Activated naive CD8-positive, alpha-beta T cell treated with anti-CD3 and anti-CD28 coated beads, Interleukin-2, amount 50 U/mL, for 24 hours (primary cell): ENCODE measurements around the gene AKT2.

Source experiments
- ATAC-seq: fragments of 150-1000 bp; cut with Tn5 transposase; one replicate; pipeline ENCODE4 v1.10.0; 2021
- DNase-seq: peaks from one replicate; pipeline ENCODE4 v3.0.0; 2021
- H3K27ac Mint-ChIP-seq: one replicate; pipeline ENCODE4 v1.8.0; 2021; ENCODE audit warnings: mild to moderate bottlenecking, mixed read lengths
- H3K27me3 Mint-ChIP-seq: one replicate; pipeline ENCODE4 v1.8.0; 2021; ENCODE audit warnings: mixed read lengths
- H3K36me3 Mint-ChIP-seq: one replicate; pipeline ENCODE4 v1.8.0; 2021; ENCODE audit warnings: low read depth, mixed read lengths
- H3K4me1 Mint-ChIP-seq: one replicate; pipeline ENCODE4 v1.8.0; 2021; ENCODE audit warnings: mixed read lengths
- H3K4me3 Mint-ChIP-seq: one replicate; pipeline ENCODE4 v1.8.0; 2021; ENCODE audit warnings: mild to moderate bottlenecking, moderate library complexity, mixed read lengths
- H3K9me3 Mint-ChIP-seq: one replicate; pipeline ENCODE4 v1.8.0; 2021; ENCODE audit warnings: mixed read lengths

The AKT2 gene

DNA sequence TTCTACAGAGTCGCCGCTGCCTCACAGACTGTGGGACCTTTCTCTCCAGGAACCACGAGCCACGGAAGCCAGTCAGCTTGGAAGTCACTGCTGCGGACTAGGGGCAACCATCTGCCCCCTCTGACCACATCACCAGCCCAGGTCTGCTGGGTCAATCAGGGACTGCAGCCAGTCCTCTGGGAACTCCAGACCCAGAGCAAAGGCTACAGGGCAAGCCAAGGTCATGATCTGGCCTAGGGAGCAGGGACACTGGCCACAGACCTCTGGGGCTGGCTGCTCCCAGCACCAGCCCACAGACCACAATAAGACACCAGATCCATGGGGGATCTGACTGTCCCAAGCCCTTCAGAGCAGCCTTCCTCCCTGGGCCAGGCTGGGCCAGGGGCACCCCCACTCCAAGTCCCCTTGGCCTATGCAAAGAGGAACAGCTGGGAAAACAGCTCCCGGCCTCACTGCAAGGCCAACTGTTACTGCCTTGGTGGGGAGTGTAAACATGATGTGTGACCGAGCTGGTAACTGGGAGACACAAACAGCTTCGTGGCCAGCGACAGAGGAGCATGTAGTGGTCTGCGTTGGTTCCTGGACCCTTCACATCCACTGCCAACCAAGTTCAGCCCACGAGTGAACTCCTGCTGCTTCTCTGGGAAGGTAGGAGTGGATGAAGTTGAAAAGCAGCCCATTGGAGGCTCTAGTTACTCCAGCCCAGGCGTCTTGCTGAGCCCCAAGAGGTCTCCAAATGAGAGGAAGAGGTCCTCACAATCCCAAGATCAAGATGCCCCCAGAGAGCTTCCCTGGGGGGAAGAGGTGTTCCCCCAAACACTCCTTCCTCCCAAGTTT, 1.5 kb downstream of the AKT2 start:
- Mint-ChIP-seq H3K27me3 (peaks cover 2% of the 10 kb centered on the region), H3K27ac (peak overlapping the region; percentile 96), H3K9me3 (no peaks in the 10 kb centered on the region), H3K4me3 (peak overlapping the region; percentile 97), H3K36me3 (peaks cover 9% of the 10 kb centered on the region), H3K4me1 (peaks cover 63% of the 10 kb centered on the region)
- DNase-seq, result peak; percentile 9
- no peak for ATAC-seq

DNA sequence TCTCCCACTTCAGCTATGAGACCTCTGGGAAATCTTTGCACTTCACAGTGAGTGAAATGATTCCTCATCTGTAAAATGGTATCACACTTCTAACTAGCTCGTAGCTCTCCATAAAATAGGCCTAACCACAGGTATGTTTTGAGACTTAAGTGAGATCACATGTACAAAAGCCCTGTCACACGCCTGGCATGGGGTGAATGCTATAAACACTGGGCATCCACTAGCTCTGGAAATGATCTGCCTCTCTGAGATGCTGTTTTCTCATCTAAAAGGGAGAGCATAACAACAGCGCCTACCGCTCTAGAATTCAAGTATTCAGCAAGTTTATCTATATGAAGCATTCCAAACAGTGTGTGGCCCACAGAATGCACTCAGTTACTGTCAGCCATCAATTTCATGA, 2.2 kb downstream of the AKT2 start:
- H3K27ac Mint-ChIP-seq, result peak overlapping the region; percentile 96
- peak overlapping the region; percentile 97 for H3K4me3 Mint-ChIP-seq
- peaks cover 69% of the 10 kb centered on the region for H3K4me1 Mint-ChIP-seq
- ATAC-seq (no peak), DNase-seq (no peak)
- H3K36me3 Mint-ChIP-seq, result peaks cover 9% of the 10 kb centered on the region
- H3K9me3 Mint-ChIP-seq, result no peaks in the 10 kb centered on the region
- H3K27me3 Mint-ChIP-seq, result peaks cover 2% of the 10 kb centered on the region

DNA sequence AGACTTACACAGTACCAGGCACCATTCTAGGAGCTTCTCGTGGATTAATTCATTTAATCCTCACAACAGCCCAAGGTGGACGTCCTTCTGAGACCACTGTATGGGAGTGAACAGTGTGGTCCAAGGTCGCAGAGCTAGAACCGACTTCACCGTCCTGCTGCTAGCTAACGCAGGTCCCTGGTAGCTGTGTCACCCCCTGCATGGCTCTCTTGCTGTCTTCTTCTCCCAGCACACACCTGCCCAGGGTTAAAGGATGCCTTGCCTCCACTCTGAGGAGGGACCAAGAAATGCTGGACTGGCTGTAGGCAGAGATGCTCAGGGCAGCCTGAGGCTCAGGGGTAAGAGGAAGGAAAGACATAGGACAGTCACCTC, 3.0 kb downstream of the AKT2 start:
- Mint-ChIP-seq H3K27ac (no peak overlapping the region), H3K4me1 (peaks cover 76% of the 10 kb centered on the region), H3K27me3 (peaks cover 2% of the 10 kb centered on the region), H3K4me3 (no peak overlapping the region), H3K9me3 (no peaks in the 10 kb centered on the region), H3K36me3 (peaks cover 10% of the 10 kb centered on the region)
- ATAC-seq (no peak), DNase-seq (no peak)

DNA sequence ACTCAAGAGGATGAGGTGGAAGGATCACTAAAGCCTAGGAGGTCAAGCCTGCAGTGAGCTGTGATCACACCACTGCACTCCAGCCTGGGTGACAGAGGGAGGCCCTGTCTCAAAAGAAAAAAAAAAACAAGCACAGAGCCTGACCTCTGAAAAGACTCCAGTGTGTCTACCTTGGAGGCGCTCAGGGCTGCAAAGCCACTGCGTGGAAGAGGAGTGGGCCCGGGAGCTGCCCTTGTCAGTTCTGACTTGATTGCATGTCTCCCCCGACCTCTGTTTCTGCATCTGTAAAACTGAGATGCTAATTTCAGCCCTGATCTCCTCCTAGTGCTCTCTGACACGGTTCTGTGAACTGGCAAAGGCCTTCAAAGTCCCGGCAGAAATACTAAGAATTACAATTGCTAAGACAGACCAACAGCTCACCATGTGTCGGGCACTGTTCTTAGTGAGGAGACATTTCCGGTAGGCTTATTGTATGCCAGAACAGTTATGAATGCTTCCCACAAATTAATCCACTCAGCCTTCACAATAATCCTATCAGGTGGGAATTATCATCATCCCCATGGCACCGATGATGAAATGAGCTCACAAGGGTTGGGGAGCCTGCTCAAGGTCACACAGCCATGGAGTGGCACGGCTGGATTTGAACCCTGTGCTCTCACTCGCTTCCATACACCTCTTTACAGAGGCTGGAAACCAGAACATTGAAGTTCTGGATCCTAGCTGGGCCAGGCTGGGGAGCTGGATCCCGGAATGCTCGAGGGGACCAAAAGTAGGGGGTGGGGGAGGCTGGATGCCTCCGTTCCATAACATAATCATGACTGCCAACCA, 3.5 kb downstream of the AKT2 start:
- H3K27me3 Mint-ChIP-seq, result peaks cover 2% of the 10 kb centered on the region
- H3K9me3 Mint-ChIP-seq, result no peaks in the 10 kb centered on the region
- ATAC-seq (no peak), DNase-seq (no peak)
- H3K4me1 Mint-ChIP-seq, result peaks cover 76% of the 10 kb centered on the region
- H3K4me3 Mint-ChIP-seq, result no peak overlapping the region
- peaks cover 10% of the 10 kb centered on the region for H3K36me3 Mint-ChIP-seq
- H3K27ac Mint-ChIP-seq, result no peak overlapping the region

DNA sequence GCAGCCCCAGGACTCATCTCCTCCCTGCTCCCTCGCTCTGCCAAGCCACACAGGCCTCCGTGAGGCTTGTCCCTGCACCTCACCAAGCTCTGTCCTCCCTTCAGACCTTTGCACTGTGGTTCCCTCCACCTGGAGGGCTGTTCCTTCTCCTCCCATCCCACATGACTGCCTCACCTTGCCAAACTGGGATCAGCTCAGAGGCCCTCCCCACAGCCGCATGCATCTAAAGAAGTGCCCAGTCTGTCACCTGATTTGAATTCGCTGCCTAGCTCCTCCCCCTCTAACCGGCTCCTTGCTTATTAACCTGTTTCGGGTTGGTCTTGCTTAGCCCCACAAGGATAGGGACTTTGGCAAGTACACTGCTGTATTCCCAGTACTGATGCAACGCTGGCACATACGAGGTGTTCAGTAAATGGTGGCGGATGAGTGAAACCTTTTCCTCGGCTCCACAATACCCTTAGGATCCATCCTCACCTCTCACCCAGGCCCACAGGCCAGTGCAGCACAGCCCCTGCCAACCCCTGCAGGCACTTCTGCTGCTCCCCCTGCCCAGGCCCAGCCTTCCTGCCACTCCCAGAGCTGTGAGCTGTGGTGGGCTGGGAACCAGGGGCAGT, 4.4 kb downstream of the AKT2 start:
- Mint-ChIP-seq H3K4me1 (peaks cover 77% of the 10 kb centered on the region), H3K27ac (peak overlapping the region; percentile 78), H3K9me3 (no peaks in the 10 kb centered on the region), H3K4me3 (peak overlapping the region; percentile 26), H3K36me3 (peaks cover 10% of the 10 kb centered on the region), H3K27me3 (peaks cover 2% of the 10 kb centered on the region)
- DNase-seq (no peak), ATAC-seq (no peak)

DNA sequence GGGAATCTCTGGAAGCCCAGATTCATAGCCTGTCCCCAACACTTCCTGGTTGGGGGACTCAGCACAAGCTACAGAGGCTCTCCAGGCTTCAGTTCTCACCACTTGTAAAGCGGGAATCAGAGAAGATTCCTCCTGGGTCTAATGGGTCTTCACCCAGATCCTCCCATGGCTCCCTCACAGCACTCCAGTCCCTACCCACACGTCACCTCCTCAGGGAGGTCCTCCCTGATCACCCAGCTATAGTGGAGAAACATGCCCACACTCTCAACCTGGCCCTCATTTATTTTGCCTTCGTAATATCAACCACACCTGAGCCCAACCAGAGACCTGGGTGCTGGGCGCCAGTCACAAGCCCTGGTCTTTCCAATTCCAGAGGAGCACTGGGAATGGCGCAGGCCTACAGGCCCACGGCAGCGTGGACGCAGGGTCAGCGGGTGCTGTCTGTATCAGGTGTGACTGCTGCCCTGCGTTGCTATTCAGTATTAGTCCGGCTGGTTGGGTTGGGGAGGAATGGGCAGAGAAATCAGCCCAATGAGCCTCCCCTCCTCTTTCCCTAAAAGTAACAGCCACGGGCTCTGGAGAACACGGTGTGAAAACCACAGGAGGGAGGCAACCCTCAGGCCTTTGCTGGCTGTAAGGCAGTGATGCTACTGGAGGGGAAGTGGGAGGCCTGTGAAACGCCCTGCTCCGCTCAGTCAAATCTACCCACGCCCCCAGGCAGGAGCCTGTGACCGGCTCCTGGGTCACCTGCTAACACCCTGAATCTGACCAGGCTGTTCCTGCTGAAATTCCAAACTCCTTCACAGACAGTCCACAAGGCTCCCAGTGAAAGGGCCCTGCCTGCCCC, 5.2 kb downstream of the AKT2 start:
- Mint-ChIP-seq H3K36me3 (peaks cover 6% of the 10 kb centered on the region), H3K9me3 (no peaks in the 10 kb centered on the region), H3K4me3 (no peak overlapping the region), H3K27me3 (no peaks in the 10 kb centered on the region), H3K27ac (peak overlapping the region; percentile 78), H3K4me1 (peaks cover 77% of the 10 kb centered on the region)
- DNase-seq, result peak; percentile 16
- no peak for ATAC-seq

DNA sequence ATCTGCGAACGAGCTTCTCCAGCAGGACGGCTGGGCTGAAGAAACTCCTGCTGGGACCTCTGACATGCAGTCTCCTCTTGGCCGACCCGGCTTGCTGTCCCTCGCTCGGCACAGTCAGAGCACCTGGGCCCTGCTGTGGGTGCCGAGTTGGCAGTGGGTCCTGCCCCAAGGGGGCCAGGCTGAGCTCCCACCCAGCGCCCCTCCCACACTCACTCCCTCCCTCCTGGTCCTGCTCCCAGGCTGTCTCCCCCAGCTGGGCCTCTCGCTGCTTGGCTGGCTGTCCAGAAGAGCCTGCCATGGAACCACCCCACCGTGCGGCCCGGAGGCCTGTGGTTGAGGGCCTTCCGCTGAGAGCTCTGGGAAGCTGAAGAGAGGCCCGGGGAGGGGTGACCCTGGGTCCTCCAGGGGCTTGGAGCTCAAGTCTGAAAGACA, 6.0 kb downstream of the AKT2 start:
- DNase-seq (no peak), ATAC-seq (no peak)
- H3K27me3 Mint-ChIP-seq, result no peaks in the 10 kb centered on the region
- H3K4me1 Mint-ChIP-seq, result peaks cover 81% of the 10 kb centered on the region
- no peak overlapping the region for H3K27ac Mint-ChIP-seq
- H3K36me3 Mint-ChIP-seq, result peaks cover 6% of the 10 kb centered on the region
- H3K9me3 Mint-ChIP-seq, result no peaks in the 10 kb centered on the region
- no peak overlapping the region for H3K4me3 Mint-ChIP-seq

DNA sequence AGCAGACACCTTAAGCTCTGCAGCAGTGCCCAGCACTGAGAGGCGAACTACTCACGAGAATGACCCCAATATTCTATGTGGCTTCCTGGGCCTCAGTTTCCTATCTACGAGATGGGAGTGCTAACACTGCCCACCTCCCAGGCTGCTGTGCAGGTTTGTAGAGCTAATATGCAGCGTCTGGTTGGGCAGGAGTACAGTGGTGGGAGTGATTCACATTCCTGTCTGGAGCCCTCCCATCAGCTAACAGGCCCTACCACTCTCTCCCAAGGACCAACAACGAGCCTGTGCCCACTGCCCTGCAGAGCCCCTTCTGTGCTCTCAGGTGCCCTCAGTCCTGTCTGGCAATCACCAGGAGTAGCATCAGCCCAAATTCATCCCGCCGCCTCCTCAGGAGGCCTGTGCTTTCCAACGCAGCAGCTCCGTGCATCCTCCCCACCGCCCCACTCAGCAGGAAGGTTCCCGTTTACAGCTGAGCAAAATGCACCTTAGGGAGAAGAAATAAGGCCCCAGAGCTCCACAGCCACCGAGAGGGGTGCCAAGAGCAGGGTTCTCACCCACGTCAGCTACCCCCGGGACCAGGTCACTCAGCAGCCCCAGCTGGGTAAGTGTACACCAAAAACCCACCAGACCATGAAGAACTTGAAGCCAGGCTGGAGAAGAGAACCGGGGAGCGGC, 6.6 kb downstream of the AKT2 start:
- no peaks in the 10 kb centered on the region for H3K9me3 Mint-ChIP-seq
- H3K4me1 Mint-ChIP-seq, result peaks cover 81% of the 10 kb centered on the region
- no peaks in the 10 kb centered on the region for H3K27me3 Mint-ChIP-seq
- no peak overlapping the region for H3K4me3 Mint-ChIP-seq
- no peak for DNase-seq
- H3K27ac Mint-ChIP-seq, result no peak overlapping the region
- ATAC-seq, result no peak
- H3K36me3 Mint-ChIP-seq, result peaks cover 11% of the 10 kb centered on the region

DNA sequence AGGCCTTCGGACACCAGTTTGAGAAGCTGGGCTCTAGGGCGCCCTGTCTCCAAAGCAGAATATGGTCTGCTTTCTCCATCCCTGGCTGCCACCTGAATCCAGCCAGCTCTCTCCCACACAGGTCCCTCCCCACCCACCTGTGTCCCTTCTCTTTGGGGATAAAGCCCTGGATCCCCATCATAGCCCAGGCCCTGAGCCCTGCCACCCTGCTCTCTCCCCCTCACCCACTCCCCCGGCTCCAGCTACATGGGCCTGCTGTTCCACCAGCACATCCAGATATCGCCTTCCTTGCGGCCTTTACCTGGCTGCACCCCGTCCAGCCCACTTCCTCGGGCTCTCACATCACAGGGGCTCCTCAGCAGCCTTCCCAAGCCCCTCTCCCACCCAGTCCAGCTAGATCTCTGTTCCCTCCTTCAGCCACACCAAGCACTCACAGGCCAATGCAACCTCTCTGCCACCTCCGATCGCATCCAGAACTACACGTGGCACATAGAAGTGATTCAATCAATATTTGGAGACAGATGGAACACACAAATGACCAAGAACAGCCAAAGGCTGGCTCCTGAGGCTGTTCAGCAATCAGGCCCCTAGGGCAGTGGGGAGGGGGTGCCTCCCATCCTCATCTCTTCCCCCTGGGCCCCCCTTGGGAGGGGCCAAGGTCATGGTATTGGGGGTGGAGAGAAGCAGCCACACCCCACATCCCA, 7.6 kb downstream of the AKT2 start:
- Mint-ChIP-seq H3K9me3 (no peaks in the 10 kb centered on the region), H3K4me1 (peaks cover 76% of the 10 kb centered on the region), H3K27me3 (no peaks in the 10 kb centered on the region), H3K27ac (no peak overlapping the region), H3K36me3 (peaks cover 11% of the 10 kb centered on the region), H3K4me3 (no peak overlapping the region)
- DNase-seq (no peak), ATAC-seq (no peak)

DNA sequence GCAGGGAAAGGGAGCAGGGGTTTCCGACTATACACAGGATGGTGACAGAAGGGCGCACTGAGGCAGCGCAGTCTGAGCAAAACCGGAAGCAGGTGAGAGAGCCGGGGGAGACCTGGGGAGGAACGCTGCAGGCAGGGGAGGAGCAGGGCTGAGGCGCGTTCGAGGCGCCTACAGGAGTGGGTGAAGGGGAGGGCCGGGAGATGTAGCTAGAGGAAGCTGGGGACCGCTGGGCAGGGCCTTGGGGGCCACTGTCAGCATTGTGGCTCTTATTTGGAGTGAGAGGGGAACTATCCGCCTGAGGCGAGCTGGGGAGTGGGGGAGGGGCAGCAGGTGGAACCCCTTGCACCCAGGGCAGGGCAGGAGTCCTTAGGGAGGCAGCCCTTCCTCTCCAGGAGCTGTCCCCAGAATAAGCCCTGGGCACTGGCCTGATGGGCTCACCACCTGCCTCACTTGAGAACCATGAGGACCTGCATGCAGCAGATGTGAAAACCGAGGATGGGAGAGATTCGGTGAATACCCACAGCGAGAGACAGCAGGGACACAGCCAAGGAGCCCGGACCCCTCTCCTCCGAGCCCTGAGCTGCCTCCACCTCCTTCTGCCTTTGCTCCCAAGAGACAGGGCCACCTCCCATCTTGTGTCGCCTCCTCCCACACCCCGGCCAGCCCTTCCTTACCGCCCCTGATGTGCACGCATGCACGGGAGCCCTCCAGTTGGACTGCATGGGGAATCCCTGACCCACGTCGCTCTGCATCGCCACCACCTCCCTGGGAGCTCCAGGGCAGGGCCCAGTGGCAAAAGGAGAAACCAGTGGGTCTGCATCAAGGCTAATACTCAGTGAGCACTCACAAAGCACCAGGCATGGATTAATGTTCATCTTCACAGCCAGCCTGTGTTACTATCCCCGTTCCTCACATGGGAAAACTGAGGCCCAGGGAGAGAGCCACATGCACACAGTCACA, 10.3 kb downstream of the AKT2 start:
- ATAC-seq (peak; percentile 75), DNase-seq (peak; percentile 46)
- H3K36me3 Mint-ChIP-seq, result peaks cover 8% of the 10 kb centered on the region
- H3K9me3 Mint-ChIP-seq, result no peaks in the 10 kb centered on the region
- peaks cover 61% of the 10 kb centered on the region for H3K4me1 Mint-ChIP-seq
- H3K27ac Mint-ChIP-seq, result peak overlapping the region; percentile 78
- peak overlapping the region; percentile 49 for H3K4me3 Mint-ChIP-seq
- H3K27me3 Mint-ChIP-seq, result no peaks in the 10 kb centered on the region

DNA sequence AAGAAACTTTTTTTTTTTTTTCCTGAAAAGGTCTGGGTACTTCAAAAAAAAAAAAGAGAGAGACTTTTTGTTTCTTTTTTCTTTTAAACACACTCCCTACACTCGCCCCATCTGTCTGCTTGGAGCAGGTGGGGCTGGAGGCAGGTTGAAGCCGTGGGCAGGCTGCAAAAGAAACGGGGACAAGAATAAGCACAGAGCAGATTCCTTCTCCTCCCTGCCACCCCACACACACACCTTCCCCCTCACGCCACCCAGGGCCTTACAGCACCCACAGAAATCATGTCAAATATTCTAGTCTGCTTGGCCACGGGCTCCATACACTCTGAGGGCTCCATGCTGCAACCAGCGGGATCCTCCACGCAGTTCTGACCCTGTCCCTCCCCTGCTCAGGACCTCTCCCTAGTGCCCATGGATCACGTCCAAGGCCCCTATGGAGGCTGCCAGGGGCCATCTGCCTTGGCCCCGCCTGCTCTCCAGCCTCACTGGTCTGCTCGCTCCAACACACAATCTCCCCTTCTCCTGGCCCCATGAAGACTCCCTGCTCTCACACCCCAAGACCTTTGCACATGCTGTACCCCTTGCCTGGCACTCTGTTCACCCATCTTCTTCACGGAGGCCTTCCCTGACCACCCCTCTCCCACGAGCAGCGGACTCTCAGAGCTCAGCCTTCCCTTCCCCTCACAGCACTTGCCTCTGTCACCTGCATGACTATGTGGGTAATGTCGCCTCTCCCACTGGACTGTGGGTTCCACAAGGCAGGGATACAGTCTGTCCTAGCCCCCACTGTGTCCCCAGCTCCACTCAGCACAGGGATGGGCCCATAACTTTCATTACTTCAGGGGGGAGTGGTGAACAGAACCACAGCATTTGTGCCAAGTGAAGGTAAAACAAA, 11.4 kb downstream of the AKT2 start:
- H3K36me3 Mint-ChIP-seq, result peaks cover 10% of the 10 kb centered on the region
- H3K27ac Mint-ChIP-seq, result peak overlapping the region; percentile 78
- H3K27me3 Mint-ChIP-seq, result no peaks in the 10 kb centered on the region
- ATAC-seq, result no peak
- H3K4me1 Mint-ChIP-seq, result peaks cover 63% of the 10 kb centered on the region
- H3K4me3 Mint-ChIP-seq, result peak overlapping the region; percentile 43
- H3K9me3 Mint-ChIP-seq, result no peaks in the 10 kb centered on the region
- DNase-seq, result no peak

DNA sequence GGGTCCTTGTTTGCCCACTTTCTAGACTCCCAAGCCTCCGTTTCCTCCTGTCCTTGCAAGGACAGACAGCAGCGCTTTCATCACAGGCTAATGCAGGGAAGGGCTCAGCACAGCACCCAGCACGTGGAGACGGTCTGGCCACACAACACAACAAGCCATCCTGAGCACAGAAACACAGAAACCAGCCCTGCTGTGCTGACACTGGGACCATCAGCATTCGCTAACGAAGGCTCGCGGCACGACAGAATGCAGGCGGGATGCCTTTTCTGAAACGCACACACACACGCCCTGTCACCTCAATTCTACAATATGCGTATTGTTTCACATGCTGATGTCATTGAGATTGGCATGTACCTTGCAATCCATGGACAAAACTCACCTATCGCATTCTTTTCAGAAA, 12.9 kb downstream of the AKT2 start:
- no peak for ATAC-seq
- DNase-seq, result no peak
- peak overlapping the region; percentile 19 for H3K27ac Mint-ChIP-seq
- peaks cover 10% of the 10 kb centered on the region for H3K36me3 Mint-ChIP-seq
- H3K4me1 Mint-ChIP-seq, result peaks cover 54% of the 10 kb centered on the region
- no peak overlapping the region for H3K4me3 Mint-ChIP-seq
- H3K9me3 Mint-ChIP-seq, result no peaks in the 10 kb centered on the region
- no peaks in the 10 kb centered on the region for H3K27me3 Mint-ChIP-seq
